GM12875 (cell line): ENCODE results near the gene STX8.

ENCODE experiments used
- H3K4me3 ChIP-seq: one replicate; pipeline ENCODE4 v1.5.1; 2011; ENCODE audit warnings: low read depth, low read length, control low read depth
- CTCF ChIP-seq: IDR thresholded peaks from 2 replicates; pipeline ENCODE4 v1.5.1; 2011; ENCODE audit warnings: low read depth, mild to moderate bottlenecking, control low read depth, inconsistent platforms, low read length, moderate library complexity, borderline replicate concordance; ENCODE audit not compliant: insufficient read depth

Gene STX8

GRCh38 chr17:9419932-9420453 is 155.6 kb downstream of the STX8 start:
- no peak overlapping the region for H3K4me3 ChIP-seq
- TF ChIP-seq CTCF, result no peak

GRCh38 chr17:9414471-9414870 is 161.1 kb downstream of the STX8 start:
- no peak for TF ChIP-seq CTCF
- no peak overlapping the region for H3K4me3 ChIP-seq

- no peak overlapping the region for H3K4me3 ChIP-seq
- no peak for TF ChIP-seq CTCF
Observed at GRCh38 chr17:9410737-9411136, 164.9 kb downstream of the STX8 start.

- TF ChIP-seq CTCF, result no peak
- no peak overlapping the region for H3K4me3 ChIP-seq
Observed at GRCh38 chr17:9410301-9410700, 165.3 kb downstream of the STX8 start.

- no peak overlapping the region for H3K4me3 ChIP-seq
- no peak for TF ChIP-seq CTCF
Observed at GRCh38 chr17:9409878-9410277, 165.7 kb downstream of the STX8 start.

- TF ChIP-seq CTCF, result no peak
- no peak overlapping the region for H3K4me3 ChIP-seq
Observed at GRCh38 chr17:9408868-9409829, 166.5 kb downstream of the STX8 start.

GRCh38 chr17:9408381-9408780 is 167.2 kb downstream of the STX8 start:
- no peak for TF ChIP-seq CTCF
- no peak overlapping the region for H3K4me3 ChIP-seq
